Activated naive CD4-positive, alpha-beta T cell treated with anti-CD3 and anti-CD28 coated beads, Interleukin-2, amount 50 U/mL, for 16 hours (primary cell): Measurements from ENCODE around the gene CCDC157.

Experiments
- DNase-seq: peaks from one replicate; pipeline ENCODE4 v3.0.0-alpha.2; 2020

Gene CCDC157

DNA sequence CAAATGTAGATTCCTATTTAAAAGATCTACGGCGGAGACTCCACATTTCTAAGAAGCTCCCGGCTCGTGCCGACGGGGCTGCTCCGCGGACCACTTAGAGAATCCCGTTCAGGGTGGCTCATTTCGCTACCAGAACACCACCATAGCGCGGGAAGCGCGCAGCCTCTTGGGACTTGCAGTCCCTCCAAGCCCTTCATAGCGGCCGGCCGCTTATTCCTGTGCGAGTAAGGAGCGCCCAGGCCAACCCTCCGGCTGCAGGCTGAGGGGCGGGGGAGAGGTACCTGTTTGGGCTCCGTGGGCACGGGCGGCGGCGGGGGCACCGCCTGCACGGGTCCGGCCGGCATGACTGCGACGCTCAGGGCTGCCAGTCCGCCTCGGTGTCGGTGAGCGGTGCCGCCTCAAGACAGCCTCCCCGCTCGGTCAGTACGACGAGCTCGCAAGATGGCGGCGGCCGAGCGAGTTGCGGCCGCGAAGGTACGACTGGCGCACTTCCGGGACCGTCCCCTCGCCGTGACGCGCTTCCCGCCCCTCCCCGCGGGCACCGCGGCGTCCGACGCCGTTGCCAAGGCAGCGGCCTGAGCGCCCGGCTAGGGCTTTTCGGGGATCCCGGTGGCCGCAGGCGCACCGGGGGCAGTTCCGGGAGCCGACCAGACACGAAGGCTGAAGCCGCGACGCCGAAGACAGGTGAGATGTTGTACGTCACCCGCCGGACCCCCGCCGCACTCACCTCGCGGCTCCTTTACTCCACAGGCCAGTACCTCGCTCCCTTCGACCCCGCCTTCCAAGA lies at the start of gene CCDC157, which contains the start of gene SF3A1:
TSS of gene CCDC157 (plus strand) at position 559 of the 787 bp plus-strand sequence. CDS start 8,994 bp downstream, outside the sequence.
TSS of gene SF3A1 (minus strand) at position 446 of the 787 bp plus-strand sequence. CDS start at position 344, 102 bp downstream.
- DNase-seq: peak; percentile 87

DNA sequence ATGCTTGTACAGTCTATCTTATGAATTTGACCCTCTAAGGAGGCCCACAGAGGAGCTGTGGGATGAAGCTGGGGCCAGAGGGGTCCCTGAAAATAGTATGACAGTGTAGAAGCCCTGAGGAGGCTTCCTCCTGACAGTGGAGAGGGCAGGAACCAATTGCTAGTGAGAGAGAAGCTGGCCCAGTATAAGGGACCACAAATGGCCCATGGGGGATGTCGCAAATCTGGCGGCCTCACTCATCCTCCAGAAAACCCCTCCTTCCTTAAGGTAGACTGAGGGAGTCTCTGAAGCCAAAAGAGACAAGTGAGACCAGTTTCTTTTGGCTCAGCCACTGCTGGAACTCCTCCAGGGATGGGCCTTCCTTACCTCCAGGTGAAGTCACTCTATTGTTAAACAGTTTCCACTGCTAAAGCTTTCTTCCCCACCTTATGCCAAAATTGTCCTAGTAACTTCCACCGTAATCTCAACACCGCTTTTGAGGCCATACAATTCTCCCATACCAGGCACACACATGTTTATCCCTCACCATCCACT lies 49.7 kb upstream of the CCDC157 start:
- DNase-seq: no peak

DNA sequence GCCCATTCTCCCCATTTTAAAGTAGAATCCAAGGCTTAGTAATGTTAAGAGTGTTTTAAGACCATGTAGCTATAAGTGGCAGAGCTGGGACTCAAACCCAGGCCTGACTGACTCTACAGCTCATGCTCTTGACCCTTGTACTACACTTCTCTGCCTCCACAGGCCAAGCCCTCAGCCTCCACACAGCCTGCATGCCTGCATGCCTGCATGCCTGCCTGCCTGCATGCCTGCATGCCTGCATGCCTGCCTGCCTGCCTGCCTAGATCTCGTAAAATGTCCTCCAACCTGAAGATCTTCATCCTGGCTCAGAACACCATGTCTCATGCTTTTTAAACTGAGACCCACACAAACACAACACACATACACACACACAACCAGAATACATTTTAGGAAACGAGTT lies 48.7 kb upstream of the CCDC157 start:
- DNase-seq: no peak

DNA sequence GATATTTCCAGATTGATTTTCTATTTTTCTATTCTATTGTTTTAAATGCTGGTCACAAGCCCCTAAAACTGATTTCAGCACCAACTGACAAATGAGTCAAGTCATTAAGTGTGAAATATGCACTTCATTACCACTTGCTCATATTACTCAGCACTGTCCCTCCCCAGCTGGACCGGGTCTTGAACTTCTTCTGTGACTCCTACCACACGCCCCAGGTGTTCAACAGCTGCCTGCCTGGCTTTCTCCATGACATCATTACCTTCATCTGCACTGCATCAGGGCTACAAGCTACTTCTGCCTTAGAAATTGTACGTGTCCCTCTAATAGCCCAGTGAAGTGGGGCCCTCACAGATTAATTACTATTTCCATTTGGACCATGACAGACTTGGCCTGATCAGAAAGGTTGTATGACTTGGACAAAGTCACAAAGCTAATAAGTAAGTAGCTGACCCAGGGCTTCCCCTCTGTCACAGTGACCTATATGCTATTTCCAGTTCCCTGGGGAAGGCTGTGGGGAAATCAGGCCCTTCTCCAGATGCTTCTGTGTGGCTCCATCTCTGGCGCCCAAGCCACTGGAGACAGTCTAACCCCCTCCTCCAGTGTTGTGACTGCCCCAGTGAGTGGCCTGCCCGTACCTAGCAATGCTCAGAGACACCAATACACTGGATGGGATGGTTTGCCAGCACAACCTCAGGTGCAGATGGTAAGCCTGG lies 48.1 kb upstream of the CCDC157 start:
- DNase-seq: no peak

DNA sequence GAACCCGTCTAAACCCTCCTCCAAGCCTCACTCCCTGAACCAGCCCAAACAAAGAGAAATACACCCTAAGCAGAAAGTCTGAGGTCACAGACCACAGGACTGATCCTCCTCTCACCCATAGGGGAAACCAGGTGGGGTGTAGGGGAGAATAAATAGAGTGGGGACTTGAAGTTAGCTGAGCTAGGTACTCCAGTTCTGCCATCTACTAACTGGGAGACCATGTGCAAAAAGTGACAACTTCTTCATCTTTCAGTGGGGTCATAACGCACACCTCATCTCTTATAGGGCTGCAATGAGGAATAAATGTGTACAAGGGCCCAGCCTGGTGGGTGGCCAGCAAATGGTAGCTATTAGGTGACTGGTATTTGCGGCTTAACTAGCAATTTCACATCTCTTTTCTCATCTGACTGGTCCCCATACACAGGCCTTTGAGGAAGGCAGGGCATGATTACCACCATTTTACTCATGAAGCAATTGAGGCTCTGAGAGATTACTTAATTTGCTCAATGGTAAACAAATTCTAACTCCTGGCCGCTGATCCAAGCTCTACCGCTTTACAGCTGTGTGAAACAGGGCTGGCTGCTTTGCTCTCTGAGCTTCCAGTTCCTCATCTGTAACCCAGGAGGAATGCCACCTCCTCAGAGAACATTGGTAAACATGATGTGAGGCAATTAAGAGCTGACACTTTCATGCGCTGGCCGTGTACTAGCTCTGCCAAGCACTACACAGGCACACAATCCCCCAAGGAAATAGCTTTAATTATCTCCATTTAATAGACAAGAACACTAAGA lies 46.7 kb upstream of the CCDC157 start:
- DNase-seq: no peak

DNA sequence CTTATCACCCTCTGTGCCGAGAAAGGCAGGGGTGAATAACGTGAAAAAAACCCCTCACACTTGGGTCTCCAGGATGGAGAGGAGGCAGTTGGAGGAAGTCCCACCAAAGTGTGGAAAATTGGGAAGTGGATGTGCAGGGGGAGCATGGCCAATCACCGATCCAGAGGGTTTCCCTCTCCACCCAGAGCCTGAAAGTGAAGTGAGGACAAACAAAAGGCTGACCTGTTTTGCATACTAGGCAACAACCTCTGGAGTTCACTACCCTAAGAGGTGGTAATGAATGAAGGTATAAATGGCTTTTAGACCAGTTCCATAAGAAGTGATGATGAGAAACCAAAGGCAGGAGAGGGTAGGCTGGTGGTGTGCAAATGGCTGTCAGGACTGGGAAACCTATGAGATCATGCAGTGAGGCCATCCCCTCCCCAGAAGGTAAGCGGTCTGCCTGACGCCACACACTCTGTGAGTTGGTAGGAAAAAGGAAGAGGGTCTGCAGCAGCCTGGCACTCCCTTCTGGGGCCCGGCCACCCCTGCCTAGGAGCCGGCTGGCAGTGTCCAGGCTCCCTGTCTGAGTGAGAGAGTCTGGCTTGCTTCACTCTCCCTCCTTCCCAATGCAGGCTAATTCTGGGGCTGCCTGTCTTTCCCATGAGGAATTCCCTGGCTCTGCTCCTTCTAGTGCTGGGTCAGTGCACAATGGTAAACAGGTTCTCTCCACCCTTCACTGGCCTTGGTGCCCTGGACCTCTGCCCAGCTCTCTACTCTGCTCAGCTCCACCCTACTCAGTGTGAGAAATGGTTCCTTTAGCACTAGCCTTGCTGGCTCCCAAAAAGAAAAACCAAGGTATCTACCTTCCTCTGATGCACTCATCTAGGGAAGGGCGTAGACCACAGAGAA lies 45.7 kb upstream of the CCDC157 start:
- DNase-seq: no peak

DNA sequence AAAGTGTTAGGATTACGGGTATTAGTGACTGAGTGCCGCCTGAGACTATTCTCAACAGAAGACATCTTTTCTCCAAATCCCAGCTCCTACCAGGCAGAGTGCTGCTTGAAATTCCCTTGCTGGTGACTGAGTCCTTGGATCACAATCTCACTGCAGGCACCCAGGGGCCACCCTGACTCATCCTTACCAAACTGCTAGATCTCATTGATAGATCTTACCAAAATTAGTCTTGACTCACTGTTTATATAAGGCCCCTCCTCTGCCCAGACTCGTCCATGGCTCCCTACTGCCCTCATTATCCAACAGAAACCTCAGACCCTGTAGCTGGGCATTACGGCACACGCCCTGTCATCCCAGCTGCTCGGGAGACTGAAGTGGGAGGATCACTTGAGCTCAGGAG lies 44.8 kb upstream of the CCDC157 start:
- no peak for DNase-seq

DNA sequence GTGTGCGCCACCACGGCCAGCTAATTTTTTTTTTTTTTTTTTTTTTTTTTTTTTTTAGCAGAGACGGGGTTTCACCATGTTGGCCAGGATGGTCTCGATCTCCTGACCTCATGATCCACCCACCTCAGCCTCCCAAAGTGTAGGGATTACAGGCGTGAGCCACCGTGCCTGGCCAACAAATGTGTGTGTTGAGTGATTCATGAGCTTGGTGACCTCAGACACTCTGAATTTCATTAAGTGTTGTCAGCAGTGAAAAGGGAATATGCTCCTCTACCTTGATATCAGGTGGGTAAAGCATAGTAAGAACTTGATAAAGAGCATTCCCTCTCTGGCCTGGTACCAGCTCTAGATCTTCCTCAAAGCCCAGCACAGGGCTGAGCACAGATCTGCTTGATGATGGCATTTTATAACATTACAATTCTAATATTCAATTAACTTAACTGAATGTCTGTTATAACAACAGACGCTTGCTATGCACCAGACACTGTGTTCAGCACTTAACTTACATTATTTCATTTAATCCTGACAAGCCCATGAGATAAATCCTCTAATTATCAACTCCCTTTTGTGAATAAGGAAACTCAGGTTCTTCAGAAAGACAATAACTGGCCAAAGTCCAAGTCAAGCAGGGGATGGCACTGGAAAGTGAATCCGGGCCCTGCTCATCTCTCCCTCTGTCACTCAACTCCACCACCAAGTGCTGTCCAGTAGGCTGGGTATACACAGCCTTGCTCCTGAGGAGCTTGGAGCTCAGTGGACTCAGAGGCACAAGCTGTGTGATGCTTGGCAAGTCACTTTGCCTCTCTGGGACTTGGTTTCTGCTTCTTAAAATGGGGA lies 43.1 kb upstream of the CCDC157 start:
- no peak for DNase-seq

DNA sequence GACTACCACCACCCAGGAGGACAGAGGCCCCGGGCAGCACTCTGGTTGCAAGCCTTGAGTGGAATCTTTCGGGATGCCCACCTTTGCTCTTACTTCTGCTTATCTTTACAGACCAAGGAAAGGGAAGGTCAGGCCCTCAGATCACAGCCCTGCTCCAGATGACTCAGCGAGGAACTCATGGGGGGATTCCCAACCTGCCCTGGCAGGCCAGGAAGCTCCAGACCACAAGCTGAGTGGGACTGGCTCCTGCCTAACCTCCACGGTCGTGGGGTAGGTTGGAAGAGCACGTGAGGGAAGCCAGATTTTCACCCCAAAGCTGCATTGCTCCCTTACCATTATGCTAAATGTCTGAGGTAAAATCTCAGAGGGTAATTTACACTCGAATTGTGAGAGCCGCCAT lies 41.9 kb upstream of the CCDC157 start:
- peak; percentile 35 for DNase-seq

DNA sequence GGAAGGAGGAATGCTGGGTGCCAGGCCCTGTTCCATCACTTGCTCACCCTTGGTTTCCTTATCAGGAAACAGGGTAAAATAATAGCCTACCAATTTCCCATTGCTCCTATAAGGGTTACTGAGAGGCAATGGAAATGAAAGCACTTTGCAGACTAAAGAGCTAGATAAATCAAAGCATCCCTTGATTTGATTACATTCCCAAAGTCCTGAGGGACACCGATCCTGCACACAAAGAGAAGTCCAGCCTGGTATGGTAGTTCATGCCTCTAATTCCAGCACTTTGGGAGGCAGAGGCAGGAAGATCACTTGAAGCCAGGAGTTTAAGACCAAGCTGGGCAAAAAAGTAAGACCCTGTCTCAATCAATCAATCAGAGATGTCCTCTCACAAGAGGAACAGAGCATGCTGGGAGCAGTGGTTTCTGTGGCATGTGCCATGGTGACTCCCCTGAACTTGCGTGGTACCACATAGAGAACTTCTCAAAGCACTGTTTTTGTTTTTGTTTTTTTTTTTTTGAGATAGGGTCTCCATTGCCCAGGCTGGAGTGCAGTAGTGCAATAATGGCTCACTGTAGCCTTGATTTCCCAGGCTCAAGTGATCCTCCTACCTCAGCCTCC lies 40.7 kb upstream of the CCDC157 start:
- no peak for DNase-seq

DNA sequence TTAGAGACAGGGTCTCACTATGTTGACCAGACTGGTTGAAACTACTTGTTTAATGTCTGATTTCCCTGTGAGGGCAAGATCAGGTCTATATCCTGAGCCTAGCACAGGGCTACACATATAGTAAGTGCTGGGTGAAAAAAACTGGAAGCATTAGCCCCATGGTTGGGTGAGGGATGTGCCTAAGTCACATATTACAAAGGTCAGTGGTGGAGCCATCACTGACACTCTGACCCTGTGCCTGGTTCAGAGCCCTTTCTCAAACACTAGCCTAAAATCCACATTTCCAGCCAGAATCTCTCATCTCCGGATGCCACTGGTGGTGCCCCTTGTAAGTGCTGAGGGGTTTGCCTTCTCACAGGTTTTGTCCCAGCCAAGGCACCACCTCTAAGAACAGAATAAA lies 39.0 kb upstream of the CCDC157 start:
- DNase-seq: no peak

DNA sequence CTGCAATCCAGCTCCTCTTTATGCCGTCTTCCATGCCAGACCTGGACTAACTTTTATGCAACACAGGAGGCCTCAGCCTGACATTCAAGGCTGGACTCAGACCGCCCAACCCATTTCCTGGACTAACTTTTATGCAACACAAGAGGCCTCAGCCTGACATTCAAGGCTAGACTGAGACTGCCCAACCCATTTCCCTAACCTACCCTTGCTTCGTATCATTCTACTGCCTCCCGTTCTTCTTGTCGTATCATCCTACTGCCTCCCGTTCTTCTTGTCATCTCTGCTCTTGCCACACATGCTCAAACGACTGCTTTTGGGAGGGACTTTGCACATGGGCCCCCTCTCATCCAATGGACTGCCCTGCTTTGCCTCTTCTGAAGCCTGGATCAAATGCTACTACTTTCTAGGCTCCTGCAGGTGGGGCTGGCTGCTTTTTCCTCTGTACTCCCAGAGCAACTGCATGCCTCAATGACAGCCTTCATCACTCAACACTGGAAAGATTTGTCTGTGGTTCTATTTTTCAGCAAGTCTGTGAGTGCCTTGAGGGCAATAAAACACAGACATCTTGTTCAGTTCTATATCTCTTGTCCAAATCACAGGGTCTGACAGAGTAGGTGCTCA lies 37.9 kb upstream of the CCDC157 start:
- DNase-seq: no peak

DNA sequence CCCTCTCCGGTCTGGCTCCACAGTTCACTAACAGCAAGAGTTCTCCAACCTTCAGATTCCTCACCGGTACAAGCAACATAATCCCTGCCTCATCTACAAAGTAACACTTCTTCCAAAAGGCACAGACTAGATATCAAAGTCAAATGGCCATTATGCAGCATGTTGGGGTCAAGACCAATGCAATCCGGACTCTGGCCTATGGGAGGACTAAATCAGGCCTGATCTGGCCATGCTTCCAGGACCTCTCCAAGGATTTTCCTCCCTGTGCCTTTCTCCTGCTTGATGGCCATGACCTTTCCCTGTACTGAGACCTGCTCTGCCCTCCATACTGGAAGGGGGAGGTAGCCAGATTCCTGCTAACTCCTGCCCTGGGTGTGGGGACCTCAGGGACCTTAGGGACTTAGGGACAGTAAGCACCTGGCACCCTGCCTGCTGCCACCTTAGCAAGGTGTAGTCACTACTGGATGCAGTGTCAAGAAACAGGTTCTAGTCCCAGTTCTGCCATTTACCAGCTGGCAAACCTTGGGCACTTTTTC lies 36.7 kb upstream of the CCDC157 start:
- DNase-seq: no peak

DNA sequence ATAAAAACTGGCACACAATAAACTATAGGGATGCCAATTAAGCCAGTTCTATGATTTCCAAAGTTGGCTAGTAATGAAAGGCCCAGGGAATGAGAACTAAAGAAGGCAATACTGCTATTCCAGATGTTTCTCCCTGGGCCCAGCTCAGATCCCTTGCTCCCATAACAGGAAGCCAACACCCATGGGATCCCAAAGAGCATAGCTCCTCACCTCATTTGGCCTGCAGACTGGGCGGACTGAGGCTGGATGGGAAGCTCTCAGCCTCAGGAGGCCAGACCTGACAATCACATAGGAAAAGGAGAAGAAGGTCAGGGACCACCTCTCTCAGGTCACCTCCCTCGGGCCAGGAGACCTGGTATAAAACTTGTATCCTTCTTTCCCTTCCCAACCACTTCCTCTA lies 35.3 kb upstream of the CCDC157 start:
- no peak for DNase-seq

DNA sequence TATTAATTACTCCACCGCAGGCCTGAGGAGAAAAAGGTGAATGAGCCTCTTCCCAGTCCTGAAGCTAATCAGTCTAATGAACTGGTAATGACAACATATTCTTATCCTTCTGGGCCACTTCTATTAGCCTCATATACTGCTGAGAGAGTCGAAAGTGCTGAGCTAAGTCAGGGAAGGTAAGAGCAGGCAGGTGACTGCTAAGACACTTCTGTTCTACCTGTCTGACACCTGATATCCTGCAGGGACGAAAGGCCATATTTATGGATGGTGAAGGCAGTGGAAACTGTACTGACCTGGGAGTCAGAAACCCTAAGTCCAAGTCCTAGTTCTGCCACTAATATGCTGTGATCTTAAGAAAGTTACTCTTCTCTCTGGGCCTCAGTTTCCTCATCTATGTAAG lies 33.6 kb upstream of the CCDC157 start:
- DNase-seq: no peak

DNA sequence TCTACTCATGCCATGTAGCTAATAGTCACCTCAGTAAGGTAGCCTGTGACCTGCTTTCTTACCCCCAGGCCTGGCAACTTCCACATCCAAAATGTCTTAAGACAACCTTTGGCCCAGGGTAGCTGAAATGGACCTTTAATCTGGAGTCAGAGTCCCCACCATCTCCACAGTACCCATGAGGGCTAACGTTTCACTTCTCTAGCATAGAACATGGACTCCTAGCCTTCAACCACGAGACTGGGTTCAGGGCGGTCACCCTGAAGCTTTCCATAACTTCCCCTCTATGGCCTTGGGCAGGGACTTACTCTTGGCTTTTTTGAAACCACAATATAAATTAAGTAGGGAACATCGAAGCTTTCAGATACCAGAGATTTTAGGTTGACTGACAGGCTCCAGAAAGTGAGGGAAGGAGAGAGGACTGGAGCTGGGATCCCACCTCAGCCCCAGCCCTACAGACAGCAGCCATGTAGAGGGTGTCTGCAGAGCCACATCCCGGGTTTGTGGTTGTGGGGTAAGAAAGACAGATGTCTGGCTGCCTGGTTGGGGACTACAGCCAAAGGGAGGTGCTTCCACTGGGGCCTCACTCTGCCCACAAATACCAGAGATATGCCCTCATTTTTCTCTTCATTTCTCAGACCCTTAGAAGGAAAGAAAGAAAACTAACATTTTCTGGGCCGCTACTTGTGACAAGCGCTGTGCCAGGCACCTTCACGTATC lies 32.6 kb upstream of the CCDC157 start:
- DNase-seq: no peak

DNA sequence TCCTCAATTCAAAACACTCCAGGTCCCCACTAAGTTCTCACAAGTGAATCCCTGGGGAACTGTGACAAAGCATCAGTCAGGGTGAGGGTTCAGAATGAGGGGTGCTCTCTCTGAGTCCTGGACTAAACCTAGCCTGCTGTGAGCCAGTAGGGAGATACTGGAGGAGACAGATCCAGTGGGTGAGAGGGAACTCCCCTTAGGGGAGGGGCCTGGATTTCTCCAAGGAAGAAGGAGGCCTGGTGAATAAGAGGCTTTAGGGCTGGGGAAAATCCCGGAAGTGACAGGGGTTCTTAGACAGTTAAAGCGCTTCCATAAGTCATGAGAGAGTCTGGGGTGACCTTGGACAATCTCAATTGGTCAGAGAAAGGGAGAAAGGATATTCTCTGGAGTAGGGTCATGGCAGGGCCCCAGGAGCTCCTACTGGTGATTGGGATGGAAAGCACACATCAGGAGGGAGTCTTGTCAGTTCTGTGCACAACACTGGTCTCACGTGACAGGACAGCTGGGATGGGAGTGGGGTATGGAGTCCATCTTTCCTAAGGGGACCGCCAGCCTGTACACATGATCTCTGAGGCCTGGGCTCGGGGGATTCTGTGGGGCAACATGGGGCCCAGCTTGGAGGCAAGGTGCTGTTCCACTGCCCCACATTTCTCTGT lies 31.6 kb upstream of the CCDC157 start:
- DNase-seq: no peak

DNA sequence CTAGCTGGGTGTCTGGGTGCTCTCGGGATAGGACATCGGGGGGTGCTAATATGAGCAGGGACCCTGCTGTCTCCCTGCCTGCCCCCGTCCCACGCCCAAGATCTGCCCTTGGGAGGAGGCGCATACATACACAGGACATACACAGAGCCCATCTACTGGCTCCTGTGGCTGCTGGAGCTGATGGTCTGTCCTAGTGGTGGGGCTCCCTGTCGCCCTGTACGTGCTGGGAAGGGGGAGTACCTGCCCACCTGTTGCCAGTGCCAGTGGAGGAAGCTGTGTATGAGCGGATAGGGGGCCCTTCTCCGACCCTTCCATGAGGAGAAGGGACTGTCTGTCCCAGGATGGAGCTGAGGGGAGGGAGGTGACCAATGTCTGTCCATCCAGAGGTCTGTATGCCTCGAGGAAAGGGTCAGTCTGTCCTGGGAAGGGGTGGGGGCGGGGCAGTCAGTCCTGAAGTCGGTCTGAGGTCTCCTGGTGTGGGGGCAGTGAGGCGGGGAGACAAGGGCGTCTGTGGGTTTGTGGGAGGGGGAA lies 31.0 kb upstream of the CCDC157 start:
- no peak for DNase-seq
